HL-60 (cell line): ENCODE data around the gene SMARCAL1.
A peak's percentile ranks its signal among the peaks of the same experiment; 100 is the strongest.

Experiments used
- CTCF ChIP-seq: IDR thresholded peaks from one replicate; pipeline ENCODE4 v1.5.1; 2011; ENCODE audit warnings: low read length, control low read depth, inconsistent platforms; ENCODE audit not compliant: insufficient read depth
- POLR2AphosphoS5 ChIP-seq: IDR thresholded peaks from 2 replicates; pipeline ENCODE4 v1.6.1; 2012; ENCODE audit warnings: low read depth
- REST ChIP-seq: IDR thresholded peaks from 2 replicates; pipeline ENCODE4 v1.6.1; 2012; ENCODE audit warnings: low read depth; ENCODE audit not compliant: insufficient replicate concordance
- SPI1 ChIP-seq: IDR thresholded peaks from 2 replicates; pipeline ENCODE4 v1.6.1; 2012; ENCODE audit warnings: low read depth, mild to moderate bottlenecking, borderline replicate concordance

- TF ChIP-seq CTCF = no peak
- TF ChIP-seq REST = no peak
- TF ChIP-seq SPI1 = 0 out of 2 replicates have a peak, but pooled peaks have one; percentile 2
- no peak for TF ChIP-seq POLR2AphosphoS5
Measured at GRCh38 chr2:216446343-216446742, 34.1 kb downstream of the SMARCAL1 start.
